PC-3 (cell line): ENCODE measurements around the gene ABCF3.

ENCODE experiments used
- EZH2 ChIP-seq: fragments of 300-600 bp; sonication (generic); IDR thresholded peaks from one replicate; pipeline ENCODE4 v1.6.1; 2017; ENCODE audit warnings: antibody characterized with exemption, mild to moderate bottlenecking, low read length; ENCODE audit not compliant: unreplicated experiment
- TF ChIP-seq, protein P1 (sequence below): fragments of 300-600 bp; sonication (generic); conservative IDR thresholded peaks from 2 replicates; pipeline ENCODE4 v1.5.1; 2017; ENCODE audit warnings: antibody characterized with exemption, low read depth, mild to moderate bottlenecking, low read length

DNA sequence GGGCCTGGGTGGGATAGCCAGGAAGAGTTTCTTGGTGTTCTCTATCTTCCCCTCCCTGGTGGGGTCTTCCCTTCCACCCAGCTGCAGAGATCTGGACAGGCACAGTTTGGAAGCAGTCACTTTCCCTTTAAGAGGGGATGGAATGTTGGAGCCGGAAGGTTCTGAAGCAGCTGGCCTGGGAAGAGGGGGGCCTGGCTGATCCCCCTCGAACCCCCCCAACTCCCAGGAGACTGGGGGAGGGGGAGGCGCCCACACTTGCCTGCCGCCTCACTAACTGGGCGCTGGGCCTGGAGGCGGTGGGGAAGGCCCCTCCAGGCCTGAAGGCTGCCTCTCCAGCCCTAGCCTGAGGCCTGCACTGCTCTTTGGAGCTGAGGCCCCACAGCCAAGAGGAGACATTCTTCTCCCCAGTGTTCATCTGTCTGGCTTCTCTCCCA lies 29.5 kb upstream of the ABCF3 start:
- TF ChIP-seq EZH2: no peak
- TF ChIP-seq, protein P1, sequence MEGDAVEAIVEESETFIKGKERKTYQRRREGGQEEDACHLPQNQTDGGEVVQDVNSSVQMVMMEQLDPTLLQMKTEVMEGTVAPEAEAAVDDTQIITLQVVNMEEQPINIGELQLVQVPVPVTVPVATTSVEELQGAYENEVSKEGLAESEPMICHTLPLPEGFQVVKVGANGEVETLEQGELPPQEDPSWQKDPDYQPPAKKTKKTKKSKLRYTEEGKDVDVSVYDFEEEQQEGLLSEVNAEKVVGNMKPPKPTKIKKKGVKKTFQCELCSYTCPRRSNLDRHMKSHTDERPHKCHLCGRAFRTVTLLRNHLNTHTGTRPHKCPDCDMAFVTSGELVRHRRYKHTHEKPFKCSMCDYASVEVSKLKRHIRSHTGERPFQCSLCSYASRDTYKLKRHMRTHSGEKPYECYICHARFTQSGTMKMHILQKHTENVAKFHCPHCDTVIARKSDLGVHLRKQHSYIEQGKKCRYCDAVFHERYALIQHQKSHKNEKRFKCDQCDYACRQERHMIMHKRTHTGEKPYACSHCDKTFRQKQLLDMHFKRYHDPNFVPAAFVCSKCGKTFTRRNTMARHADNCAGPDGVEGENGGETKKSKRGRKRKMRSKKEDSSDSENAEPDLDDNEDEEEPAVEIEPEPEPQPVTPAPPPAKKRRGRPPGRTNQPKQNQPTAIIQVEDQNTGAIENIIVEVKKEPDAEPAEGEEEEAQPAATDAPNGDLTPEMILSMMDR: no peak
